HepG2 (cell line): ENCODE results near the gene CD72. TPM values are rescaled to one million over a fixed set of nuclear protein-coding genes. Genes with fewer than 3 reads are reported as not detected.
A peak's percentile ranks its signal among the peaks of the same experiment; 100 is the strongest.

ENCODE experiments used
- ATF7-NPFF ChIP-seq: sonication (generic); formaldehyde crosslinking; IDR thresholded peaks from 2 replicates; pipeline ENCODE4 v1.8.1; 2023; ENCODE audit warnings: mild to moderate bottlenecking, low read depth, missing genetic modification reagents, moderate library complexity
- EZH2 ChIP-seq: conservative IDR thresholded peaks from 2 replicates; pipeline ENCODE4 v1.6.1; 2012; ENCODE audit warnings: mild to moderate bottlenecking, low read depth, low read length, moderate library complexity
- FOXC1 ChIP-seq: sonication (generic); formaldehyde crosslinking; IDR thresholded peaks from 2 replicates; pipeline ENCODE4 v1.8.0; 2022; ENCODE audit warnings: mild to moderate bottlenecking, missing genetic modification reagents, borderline replicate concordance
- KLF13 ChIP-seq: sonication (generic); formaldehyde crosslinking; IDR thresholded peaks from 2 replicates; pipeline ENCODE4 v1.4.0; 2020; ENCODE audit warnings: mild to moderate bottlenecking, missing genetic modification reagents
- MXD4 ChIP-seq: IDR thresholded peaks from 2 replicates; pipeline ENCODE4 v1.6.1; 2016; ENCODE audit warnings: mild to moderate bottlenecking, missing biosample characterization, missing genetic modification reagents
- THAP11 ChIP-seq: IDR thresholded peaks from 2 replicates; pipeline ENCODE4 v1.6.1; 2016; ENCODE audit warnings: missing biosample characterization, missing genetic modification reagents
- ZBTB38 ChIP-seq: sonication (generic); formaldehyde crosslinking; IDR thresholded peaks from 2 replicates; pipeline ENCODE4 v1.5.1; 2020; ENCODE audit warnings: mild to moderate bottlenecking, missing genetic modification reagents
- ZFP36 ChIP-seq: fragments of 150-350 bp; IDR thresholded peaks from 2 replicates; pipeline ENCODE4 v1.6.1; 2018; ENCODE audit warnings: borderline replicate concordance, low read length, low read depth; ENCODE audit not compliant: partially characterized antibody
- ZNF101 ChIP-seq: sonication (generic); formaldehyde crosslinking; IDR thresholded peaks from 2 replicates; pipeline ENCODE4 v1.4.0; 2020; ENCODE audit warnings: mild to moderate bottlenecking, low read depth, missing genetic modification reagents, borderline replicate concordance
- ZNF598 ChIP-seq: sonication (generic); formaldehyde crosslinking; IDR thresholded peaks from 2 replicates; pipeline ENCODE4 v1.5.1; 2020; ENCODE audit warnings: mild to moderate bottlenecking, missing genetic modification reagents, borderline replicate concordance
- ZNF703 ChIP-seq: sonication (generic); formaldehyde crosslinking; IDR thresholded peaks from 2 replicates; pipeline ENCODE4 v1.5.1; 2020; ENCODE audit warnings: missing genetic modification reagents, mild to moderate bottlenecking, moderate library complexity, borderline replicate concordance
- polyA plus RNA-seq, 8 experiments: library from polyadenylated mRNA; depleted of rRNA in 3 of 8; stranded (reverse) in 7 of 8; unstranded in 1 of 8; fragments of >200 nt; fragmentation: Illumina TruSeq in 4 of 8; extraction: Trizol in 4 of 8; gene quantifications; 2 replicates each; pipeline versions ENCODE4 v1.2.1 to v1.2.3, GENCODE V29; 2011 to 2016; ENCODE audit warnings: low read depth in 4 of 8, missing spikeins in 1 of 8, mixed read lengths in 1 of 8; ENCODE audit not compliant: insufficient read depth in 1 of 8
- total RNA-seq, 5 experiments: library from RNA; depleted of rRNA; stranded (reverse); fragments of >200 nt; fragmentation: Illumina TruSeq; extraction: Trizol; gene quantifications; 2 replicates each; pipeline ENCODE4 v1.2.3, GENCODE V29; 2016; ENCODE audit warnings: low read depth in 1 of 5
- TF ChIP-seq, protein P1 (sequence below): sonication (generic); formaldehyde crosslinking; IDR thresholded peaks from 2 replicates; pipeline ENCODE4 v1.8.1; 2023; ENCODE audit warnings: missing genetic modification reagents, inconsistent platforms, borderline replicate concordance
- TF ChIP-seq, protein P2 (sequence below): fragments of 450-650 bp; IDR thresholded peaks from 2 replicates; pipeline ENCODE4 v1.6.1; 2016
- TF ChIP-seq, protein P3 (sequence below): sonication (generic); formaldehyde crosslinking; IDR thresholded peaks from 2 replicates; pipeline ENCODE4 v1.4.0; 2020; ENCODE audit warnings: mild to moderate bottlenecking, missing genetic modification reagents
- TF ChIP-seq, protein P4 (sequence below): sonication (generic); formaldehyde crosslinking; IDR thresholded peaks from 2 replicates; pipeline ENCODE4 v1.4.0; 2020; ENCODE audit warnings: missing genetic modification reagents, borderline replicate concordance
- TF ChIP-seq, protein P5 (sequence below): sonication (generic); formaldehyde crosslinking; IDR thresholded peaks from 2 replicates; pipeline ENCODE4 v1.5.0; 2020; ENCODE audit warnings: missing genetic modification reagents

CD72 gene
- total and polyA plus RNA-seq, 2 of the 13 experiments (the other 11 are each of a cell fraction or from before 2014, with no cell fraction given): 0.18 to 1.1 TPM

DNA sequence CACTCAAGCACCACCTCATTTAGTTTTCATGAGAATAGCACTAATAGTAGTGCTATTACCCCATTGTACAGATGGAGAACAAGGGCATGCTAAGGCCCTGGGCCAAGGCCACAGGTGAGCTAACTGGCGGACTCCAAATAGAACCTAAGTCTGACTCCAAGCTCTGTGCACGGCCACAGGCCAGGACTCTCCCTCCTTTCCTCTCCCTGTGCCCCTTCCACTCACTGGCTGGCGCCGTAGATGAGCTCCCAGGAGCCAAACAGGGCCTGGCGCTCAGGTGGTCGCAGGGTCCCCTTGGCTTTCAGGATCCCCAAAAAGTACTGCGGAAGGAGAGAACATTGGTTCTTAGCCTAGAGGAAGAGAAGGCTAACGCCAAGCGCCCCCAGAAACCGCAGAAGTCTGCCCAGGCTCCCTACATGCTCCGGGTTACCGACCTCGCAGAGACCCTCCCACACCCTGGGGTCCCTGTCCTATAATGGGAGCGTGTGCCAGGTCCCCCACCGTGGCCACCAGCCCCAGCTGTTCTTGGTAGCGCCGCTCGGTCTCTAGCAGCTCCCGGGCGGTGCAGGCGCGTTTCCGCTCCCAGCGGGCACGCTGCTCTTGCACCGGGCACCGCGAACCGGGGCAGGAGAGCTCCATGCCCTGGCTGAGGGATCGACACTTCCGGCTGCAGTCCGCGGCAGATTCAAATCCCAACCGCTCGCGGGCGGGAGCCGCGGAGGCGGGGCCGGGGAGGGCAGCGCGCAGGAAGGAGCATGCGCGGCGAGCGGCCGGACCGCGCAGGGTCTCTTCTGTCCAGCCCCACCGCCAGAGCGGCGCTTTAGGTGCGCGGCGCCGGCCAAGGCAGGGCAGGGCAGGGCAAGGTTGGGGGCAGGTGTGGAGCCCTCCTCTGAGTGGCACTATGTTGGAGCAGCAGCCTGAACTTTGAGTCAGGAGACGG, 46.6 kb upstream of the CD72 start, which contains the start of gene ARHGEF39 (continued):
- TF ChIP-seq, protein P1, sequence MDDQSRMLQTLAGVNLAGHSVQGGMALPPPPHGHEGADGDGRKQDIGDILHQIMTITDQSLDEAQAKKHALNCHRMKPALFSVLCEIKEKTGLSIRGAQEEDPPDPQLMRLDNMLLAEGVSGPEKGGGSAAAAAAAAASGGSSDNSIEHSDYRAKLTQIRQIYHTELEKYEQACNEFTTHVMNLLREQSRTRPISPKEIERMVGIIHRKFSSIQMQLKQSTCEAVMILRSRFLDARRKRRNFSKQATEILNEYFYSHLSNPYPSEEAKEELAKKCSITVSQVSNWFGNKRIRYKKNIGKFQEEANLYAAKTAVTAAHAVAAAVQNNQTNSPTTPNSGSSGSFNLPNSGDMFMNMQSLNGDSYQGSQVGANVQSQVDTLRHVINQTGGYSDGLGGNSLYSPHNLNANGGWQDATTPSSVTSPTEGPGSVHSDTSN: no peak; the same call in 1 of the 2 replicates
- TF ChIP-seq, protein P2, sequence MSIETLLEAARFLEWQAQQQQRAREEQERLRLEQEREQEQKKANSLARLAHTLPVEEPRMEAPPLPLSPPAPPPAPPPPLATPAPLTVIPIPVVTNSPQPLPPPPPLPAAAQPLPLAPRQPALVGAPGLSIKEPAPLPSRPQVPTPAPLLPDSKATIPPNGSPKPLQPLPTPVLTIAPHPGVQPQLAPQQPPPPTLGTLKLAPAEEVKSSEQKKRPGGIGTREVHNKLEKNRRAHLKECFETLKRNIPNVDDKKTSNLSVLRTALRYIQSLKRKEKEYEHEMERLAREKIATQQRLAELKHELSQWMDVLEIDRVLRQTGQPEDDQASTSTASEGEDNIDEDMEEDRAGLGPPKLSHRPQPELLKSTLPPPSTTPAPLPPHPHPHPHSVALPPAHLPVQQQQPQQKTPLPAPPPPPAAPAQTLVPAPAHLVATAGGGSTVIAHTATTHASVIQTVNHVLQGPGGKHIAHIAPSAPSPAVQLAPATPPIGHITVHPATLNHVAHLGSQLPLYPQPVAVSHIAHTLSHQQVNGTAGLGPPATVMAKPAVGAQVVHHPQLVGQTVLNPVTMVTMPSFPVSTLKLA: 0 out of 2 replicates have a peak, but pooled peaks have one; percentile 4
- peak; percentile 99 for TF ChIP-seq ATF7-NPFF
- TF ChIP-seq EZH2: no peak
- TF ChIP-seq, protein P3, sequence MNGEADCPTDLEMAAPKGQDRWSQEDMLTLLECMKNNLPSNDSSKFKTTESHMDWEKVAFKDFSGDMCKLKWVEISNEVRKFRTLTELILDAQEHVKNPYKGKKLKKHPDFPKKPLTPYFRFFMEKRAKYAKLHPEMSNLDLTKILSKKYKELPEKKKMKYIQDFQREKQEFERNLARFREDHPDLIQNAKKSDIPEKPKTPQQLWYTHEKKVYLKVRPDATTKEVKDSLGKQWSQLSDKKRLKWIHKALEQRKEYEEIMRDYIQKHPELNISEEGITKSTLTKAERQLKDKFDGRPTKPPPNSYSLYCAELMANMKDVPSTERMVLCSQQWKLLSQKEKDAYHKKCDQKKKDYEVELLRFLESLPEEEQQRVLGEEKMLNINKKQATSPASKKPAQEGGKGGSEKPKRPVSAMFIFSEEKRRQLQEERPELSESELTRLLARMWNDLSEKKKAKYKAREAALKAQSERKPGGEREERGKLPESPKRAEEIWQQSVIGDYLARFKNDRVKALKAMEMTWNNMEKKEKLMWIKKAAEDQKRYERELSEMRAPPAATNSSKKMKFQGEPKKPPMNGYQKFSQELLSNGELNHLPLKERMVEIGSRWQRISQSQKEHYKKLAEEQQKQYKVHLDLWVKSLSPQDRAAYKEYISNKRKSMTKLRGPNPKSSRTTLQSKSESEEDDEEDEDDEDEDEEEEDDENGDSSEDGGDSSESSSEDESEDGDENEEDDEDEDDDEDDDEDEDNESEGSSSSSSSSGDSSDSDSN: peak; percentile 56; the same call in 1 of the 2 replicates
- TF ChIP-seq ZNF703 (CRISPR knock-in tag): peak; percentile 40; the same call in 1 of the 2 replicates
- 0 out of 2 replicates have a peak, but pooled peaks have one; percentile 2 for TF ChIP-seq ZNF101 (CRISPR knock-in tag)
- peak; percentile 59; the same call in 1 of the 2 replicates for TF ChIP-seq ZBTB38 (CRISPR knock-in tag)
- TF ChIP-seq ZFP36: no peak
- no peak for TF ChIP-seq KLF13 (CRISPR knock-in tag)
- TF ChIP-seq FOXC1 (CRISPR knock-in tag): peak; percentile 30; the same call in 1 of the 2 replicates
- TF ChIP-seq, protein P4, sequence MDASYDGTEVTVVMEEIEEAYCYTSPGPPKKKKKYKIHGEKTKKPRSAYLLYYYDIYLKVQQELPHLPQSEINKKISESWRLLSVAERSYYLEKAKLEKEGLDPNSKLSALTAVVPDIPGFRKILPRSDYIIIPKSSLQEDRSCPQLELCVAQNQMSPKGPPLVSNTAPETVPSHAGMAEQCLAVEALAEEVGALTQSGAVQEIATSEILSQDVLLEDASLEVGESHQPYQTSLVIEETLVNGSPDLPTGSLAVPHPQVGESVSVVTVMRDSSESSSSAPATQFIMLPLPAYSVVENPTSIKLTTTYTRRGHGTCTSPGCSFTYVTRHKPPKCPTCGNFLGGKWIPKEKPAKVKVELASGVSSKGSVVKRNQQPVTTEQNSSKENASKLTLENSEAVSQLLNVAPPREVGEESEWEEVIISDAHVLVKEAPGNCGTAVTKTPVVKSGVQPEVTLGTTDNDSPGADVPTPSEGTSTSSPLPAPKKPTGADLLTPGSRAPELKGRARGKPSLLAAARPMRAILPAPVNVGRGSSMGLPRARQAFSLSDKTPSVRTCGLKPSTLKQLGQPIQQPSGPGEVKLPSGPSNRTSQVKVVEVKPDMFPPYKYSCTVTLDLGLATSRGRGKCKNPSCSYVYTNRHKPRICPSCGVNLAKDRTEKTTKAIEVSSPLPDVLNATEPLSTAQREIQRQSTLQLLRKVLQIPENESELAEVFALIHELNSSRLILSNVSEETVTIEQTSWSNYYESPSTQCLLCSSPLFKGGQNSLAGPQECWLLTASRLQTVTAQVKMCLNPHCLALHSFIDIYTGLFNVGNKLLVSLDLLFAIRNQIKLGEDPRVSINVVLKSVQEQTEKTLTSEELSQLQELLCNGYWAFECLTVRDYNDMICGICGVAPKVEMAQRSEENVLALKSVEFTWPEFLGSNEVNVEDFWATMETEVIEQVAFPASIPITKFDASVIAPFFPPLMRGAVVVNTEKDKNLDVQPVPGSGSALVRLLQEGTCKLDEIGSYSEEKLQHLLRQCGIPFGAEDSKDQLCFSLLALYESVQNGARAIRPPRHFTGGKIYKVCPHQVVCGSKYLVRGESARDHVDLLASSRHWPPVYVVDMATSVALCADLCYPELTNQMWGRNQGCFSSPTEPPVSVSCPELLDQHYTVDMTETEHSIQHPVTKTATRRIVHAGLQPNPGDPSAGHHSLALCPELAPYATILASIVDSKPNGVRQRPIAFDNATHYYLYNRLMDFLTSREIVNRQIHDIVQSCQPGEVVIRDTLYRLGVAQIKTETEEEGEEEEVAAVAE (CRISPR knock-in tag): no peak
- TF ChIP-seq MXD4: peak; percentile 92
- TF ChIP-seq, protein P5, sequence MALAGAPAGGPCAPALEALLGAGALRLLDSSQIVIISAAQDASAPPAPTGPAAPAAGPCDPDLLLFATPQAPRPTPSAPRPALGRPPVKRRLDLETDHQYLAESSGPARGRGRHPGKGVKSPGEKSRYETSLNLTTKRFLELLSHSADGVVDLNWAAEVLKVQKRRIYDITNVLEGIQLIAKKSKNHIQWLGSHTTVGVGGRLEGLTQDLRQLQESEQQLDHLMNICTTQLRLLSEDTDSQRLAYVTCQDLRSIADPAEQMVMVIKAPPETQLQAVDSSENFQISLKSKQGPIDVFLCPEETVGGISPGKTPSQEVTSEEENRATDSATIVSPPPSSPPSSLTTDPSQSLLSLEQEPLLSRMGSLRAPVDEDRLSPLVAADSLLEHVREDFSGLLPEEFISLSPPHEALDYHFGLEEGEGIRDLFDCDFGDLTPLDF (CRISPR knock-in tag): peak; percentile 99
- TF ChIP-seq ZNF598 (CRISPR knock-in tag): peak; percentile 67; the same call in 1 of the 2 replicates
- TF ChIP-seq THAP11: peak; percentile 86
